GM12801 (cell line): ENCODE results near the gene KDM5A.

Source experiments
- TF ChIP-seq, protein P1 (sequence below): IDR thresholded peaks from one replicate; pipeline ENCODE4 v1.5.1; 2011; ENCODE audit warnings: control low read depth; ENCODE audit not compliant: insufficient read length; ENCODE audit errors: extremely low read depth

The KDM5A gene

DNA sequence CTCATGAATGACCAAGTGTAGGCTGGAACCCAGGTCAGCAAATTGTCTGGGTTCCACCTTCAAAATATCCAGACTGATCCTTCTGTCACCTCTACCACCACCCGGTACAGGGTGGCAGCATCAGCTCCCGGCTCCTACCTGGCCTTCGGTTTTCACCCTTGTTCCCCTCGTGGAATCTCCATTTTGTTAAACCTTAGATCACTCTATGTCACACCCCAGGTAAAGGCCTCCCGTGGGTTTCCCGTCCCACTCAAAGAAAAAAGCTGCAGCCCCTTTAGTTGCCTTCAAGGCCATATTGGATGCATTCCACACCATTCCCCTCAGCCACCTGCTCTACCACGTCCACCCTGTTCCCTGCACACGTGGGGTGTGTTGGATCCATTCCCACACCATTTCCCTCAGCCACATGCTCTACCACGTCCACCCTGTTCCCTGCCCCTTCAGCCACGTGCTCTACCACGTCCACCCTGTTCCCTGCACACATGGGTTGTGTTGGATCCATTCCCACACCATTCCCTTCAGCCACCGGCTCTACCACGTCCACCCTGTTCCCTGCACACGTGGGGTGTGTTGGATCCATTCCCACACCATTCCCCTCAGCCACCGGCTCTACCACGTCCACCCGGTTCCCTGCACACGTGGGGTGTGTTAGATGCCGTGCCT, 150.3 kb downstream of the KDM5A start:
- TF ChIP-seq, protein P1, sequence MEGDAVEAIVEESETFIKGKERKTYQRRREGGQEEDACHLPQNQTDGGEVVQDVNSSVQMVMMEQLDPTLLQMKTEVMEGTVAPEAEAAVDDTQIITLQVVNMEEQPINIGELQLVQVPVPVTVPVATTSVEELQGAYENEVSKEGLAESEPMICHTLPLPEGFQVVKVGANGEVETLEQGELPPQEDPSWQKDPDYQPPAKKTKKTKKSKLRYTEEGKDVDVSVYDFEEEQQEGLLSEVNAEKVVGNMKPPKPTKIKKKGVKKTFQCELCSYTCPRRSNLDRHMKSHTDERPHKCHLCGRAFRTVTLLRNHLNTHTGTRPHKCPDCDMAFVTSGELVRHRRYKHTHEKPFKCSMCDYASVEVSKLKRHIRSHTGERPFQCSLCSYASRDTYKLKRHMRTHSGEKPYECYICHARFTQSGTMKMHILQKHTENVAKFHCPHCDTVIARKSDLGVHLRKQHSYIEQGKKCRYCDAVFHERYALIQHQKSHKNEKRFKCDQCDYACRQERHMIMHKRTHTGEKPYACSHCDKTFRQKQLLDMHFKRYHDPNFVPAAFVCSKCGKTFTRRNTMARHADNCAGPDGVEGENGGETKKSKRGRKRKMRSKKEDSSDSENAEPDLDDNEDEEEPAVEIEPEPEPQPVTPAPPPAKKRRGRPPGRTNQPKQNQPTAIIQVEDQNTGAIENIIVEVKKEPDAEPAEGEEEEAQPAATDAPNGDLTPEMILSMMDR: no peak

DNA sequence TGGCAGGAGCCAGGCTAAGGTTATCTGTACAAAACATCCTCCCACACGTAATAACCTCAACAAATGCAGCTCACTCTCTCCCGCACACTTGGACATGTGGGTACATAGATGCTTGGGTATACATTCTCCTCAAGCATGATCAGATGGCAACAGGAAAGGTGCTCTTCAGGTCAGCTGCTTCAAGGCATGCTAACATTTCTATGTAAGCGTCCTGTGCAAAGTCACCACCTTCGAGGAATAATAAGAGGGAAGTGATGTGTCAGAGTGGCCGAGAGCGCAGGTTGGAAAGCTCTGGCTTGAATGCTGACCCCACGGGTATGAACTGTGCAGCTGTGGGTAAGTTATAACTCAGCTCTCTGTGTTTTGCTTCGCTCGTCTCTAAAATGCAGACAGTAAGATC, 151.0 kb downstream of the KDM5A start:
- TF ChIP-seq, protein P1: no peak

DNA sequence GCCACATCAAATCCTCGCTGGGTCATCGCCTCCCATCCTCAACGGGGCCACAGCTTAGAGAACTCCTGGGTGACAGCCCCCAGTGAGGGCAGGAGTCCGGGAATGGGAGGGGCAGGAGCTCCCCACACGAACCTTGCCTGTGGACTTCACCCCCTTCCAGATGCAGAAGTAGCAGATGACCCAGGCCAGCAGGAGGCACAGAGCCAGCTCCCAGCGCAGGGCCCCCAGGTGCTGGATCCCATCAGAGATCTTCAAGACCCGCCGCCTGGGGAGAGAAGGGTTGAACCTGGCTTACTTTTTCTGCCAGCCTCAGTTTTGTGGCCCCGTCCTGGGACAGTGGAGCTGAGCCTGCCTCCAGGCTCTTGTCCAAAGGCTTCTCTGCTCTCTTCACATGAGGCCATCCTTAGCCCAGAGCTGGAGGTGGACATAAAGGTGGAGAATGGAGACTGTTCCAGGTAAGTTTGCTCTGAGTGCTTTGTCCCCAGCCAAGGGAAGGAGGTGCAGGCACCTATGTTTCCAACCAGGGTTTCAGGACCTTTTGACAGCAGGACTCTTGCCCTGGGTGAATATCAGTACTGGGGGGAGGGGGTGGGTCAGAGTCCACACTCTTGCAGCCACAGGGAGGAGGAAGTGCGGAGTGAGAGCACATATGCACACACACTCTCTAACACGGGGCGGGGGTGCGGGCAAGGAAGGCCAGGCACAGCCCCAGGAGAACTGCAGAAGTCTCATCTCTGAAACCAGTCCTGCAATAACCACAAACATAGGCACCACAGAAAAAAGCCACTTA, 151.9 kb downstream of the KDM5A start:
- TF ChIP-seq, protein P1: no peak

DNA sequence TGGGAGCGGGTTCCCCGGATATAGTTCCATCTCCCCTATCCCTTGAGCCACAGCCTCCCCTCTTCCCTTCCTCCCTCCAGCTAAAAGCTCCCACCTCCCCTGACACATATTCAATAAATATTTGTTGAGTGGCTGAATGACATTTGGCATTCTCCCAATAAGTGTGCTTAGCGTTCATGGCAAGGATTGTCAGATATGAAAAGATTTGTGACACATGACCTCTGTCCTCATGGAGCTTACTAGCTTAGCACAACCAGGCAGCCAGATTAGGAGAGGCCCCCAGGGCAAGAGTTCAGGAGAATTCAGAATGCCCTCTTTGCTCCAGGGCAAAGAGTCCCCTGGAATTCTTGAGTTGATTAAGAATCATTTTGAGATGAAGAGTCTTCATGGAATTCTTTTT, 152.7 kb downstream of the KDM5A start:
- TF ChIP-seq, protein P1: no peak

DNA sequence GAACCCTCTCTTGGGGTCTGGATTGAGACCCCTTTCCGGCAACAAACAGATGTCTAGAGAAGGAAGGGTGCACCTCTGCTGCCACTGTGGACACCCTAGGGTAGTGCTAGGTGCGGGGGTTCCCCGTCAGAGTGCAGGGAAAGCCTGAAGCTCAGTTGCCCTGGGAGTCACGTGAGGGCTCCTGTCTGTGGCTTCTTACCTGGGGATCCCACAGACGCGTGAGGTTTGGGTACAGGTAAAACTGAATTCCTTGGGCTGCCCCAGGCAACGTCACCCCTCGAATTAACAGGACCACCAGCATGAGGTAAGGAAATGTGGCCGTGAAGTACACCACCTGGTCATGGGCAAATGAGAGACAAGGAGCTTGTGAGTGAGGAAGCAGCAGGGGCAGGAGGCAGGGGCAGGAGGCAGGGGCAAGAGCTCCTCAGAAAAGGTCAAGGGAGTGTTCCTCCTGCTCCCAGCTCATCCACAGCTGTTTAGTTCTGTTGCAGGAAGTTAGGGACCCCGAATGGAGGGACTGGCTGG, 154.2 kb downstream of the KDM5A start:
- TF ChIP-seq, protein P1: no peak

DNA sequence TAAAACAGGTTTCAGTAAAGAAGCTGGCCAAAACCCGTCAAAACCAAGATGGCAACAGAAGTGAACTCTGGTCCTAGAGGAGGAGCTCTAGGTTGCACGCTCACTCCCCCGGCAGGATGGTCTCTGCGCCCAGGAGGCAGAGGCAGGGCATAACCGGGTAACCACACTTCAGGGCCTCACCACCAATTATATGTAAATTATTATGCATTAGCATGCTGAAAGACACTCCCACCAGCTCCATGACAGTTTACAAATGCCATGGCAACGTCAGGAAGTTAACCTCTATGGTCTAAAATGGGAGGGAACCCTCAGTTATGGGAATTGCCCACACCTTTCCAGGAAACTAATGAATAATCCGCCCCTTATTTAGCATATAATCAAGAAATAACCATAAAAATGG, 155.1 kb downstream of the KDM5A start:
- TF ChIP-seq, protein P1: no peak

DNA sequence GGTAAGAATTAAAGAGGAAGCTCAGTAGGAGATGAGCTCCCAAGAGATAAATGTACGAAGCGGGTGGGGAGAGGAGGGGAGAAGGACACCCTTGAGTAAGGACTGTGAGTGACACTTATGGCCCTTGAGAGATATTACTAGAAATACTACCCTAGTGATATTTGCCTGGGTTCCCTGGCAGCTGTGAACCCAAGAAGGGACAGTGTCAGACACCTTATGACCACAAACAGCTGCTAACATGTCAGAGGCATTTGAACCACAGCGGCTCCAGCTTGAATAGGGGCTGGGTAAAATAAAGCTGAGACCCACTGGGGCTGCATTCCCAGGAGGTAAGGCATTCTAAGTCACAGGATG, 155.5 kb downstream of the KDM5A start:
- TF ChIP-seq, protein P1: no peak
